GM12892 (cell line): ENCODE data around the gene GGACT.

Experiments
- POLR2A ChIP-seq: IDR thresholded peaks from 2 replicates; pipeline ENCODE4 v1.6.1; 2011; ENCODE audit warnings: low read depth, low read length, control low read depth
- POLR2AphosphoS5 ChIP-seq: IDR thresholded peaks from 2 replicates; pipeline ENCODE4 v1.6.1; 2011; ENCODE audit warnings: low read depth, low read length, control low read depth
- TAF1 ChIP-seq: IDR thresholded peaks from 2 replicates; pipeline ENCODE4 v1.6.1; 2011; ENCODE audit warnings: low read depth, mild to moderate bottlenecking, control low read depth, low read length, borderline replicate concordance

DNA sequence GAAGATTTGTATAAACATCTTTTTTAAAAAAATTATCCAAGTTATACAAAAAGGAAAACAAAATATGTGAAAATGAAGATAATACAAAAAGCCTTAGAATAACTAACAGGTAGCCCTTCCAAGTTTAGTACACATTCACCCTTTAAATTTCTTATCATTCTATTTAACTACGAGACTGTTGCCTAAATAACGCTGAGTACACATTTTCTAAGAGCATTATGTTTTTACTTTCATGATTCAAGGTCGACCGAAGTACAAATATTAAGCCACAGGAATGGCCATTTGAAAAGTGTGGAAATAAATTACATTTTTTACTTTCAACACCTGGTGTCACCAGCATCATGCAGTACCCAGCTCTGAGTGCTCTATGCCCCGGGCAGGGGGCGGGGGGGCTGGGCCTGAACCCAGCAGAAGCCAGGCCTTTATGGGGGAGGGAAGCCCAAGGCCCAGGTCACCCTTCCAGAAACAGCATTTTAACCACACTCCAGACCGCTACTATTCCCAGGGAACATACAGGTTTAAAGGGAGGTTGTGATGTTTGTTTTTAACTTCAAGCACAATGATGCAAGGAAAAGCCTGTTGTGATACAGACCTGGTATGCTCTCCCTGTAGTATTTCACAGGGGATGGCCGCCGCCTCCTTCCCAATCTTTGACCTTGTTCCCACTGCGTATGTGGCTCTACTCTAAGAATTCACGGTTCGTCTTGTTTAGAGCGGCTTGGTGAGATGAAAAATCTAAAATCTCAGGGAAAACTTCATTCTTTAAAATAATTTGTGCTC, 24.0 kb downstream of the GGACT start:
- no peak for TF ChIP-seq POLR2A
- no peak for TF ChIP-seq POLR2AphosphoS5
- TF ChIP-seq TAF1, result no peak
